Brain microvascular endothelial cell (primary cell): ENCODE measurements around the gene PLXNA2.

Experiments
- DNase-seq: peaks from one replicate; pipeline ENCODE4 v3.0.0-alpha.2; 2020
- H3K27ac ChIP-seq: fragments of 250-450 bp; sonication (Bioruptor Pico); 2 replicates; pipeline ENCODE4 v1.5.1; 2020; ENCODE audit warnings: mild to moderate bottlenecking, moderate library complexity
- H3K27me3 ChIP-seq: fragments of 250-450 bp; sonication (Bioruptor Pico); replicated peaks from 2 replicates; pipeline ENCODE4 v1.5.1; 2020; ENCODE audit warnings: mild to moderate bottlenecking
- H3K36me3 ChIP-seq: fragments of 250-450 bp; sonication (Bioruptor Pico); replicated peaks from 2 replicates; pipeline ENCODE4 v1.5.1; 2020; ENCODE audit warnings: mild to moderate bottlenecking
- H3K4me3 ChIP-seq: 2 replicates; pipeline ENCODE4 v1.5.1; 2011; ENCODE audit warnings: low read depth, mild to moderate bottlenecking, control low read depth, low read length, moderate library complexity
- CTCF ChIP-seq: IDR thresholded peaks from 2 replicates; pipeline ENCODE4 v1.5.1; 2011; ENCODE audit warnings: low read depth, mild to moderate bottlenecking, moderate library complexity, low read length, control low read depth, inconsistent platforms; ENCODE audit errors: missing control alignments
- in situ Hi-C: cut with HindIII; loops from 2 replicates; pipeline ENCODE4 v1.10.0; 2017; ENCODE audit warnings: low sequenced_read_pairs, low pct_ligation_motif_present

Gene PLXNA2

GRCh38 chr1:208031316-208031931, 212.8 kb downstream of the PLXNA2 start:
- in situ Hi-C loops: no loop called here
- Histone ChIP-seq H3K27ac (no peak overlapping the region), H3K4me3 (no peak overlapping the region), H3K36me3 (peaks cover 31% of the 10 kb centered on the region), H3K27me3 (no peaks in the 10 kb centered on the region)
- DNase-seq: no peak
- no peak for TF ChIP-seq CTCF

- no peaks in the 10 kb centered on the region for H3K27me3 ChIP-seq
- peak overlapping the region; percentile 5 for H3K27ac ChIP-seq
- no peak for TF ChIP-seq CTCF
- peak; percentile 20 for DNase-seq
- H3K36me3 ChIP-seq: peaks cover 35% of the 10 kb centered on the region
- H3K4me3 ChIP-seq: no peak overlapping the region
- in situ Hi-C loops: no loop called here
These were observed 213.7 kb downstream of the PLXNA2 start for GRCh38 chr1:208030288-208031091.

GRCh38 chr1:208029381-208030287, 214.6 kb downstream of the PLXNA2 start:
- no peak for TF ChIP-seq CTCF
- peak; percentile 53 for DNase-seq
- Histone ChIP-seq H3K27me3 (no peaks in the 10 kb centered on the region), H3K27ac (peak overlapping the region; percentile 5), H3K36me3 (peaks cover 37% of the 10 kb centered on the region), H3K4me3 (no peak overlapping the region)
- in situ Hi-C loops: no loop called here

- TF ChIP-seq CTCF: no peak
- Histone ChIP-seq H3K36me3 (peaks cover 31% of the 10 kb centered on the region), H3K27me3 (no peaks in the 10 kb centered on the region), H3K27ac (no peak overlapping the region), H3K4me3 (no peak overlapping the region)
- in situ Hi-C loops: no loop called here
- no peak for DNase-seq
These were observed 215.7 kb downstream of the PLXNA2 start for GRCh38 chr1:208028526-208028925.

GRCh38 chr1:208027861-208028260, 216.3 kb downstream of the PLXNA2 start:
- DNase-seq: no peak
- H3K27me3 ChIP-seq: no peaks in the 10 kb centered on the region
- H3K36me3 ChIP-seq: peaks cover 27% of the 10 kb centered on the region
- in situ Hi-C loops: no loop called here
- no peak overlapping the region for H3K27ac ChIP-seq
- TF ChIP-seq CTCF: no peak
- H3K4me3 ChIP-seq: no peak overlapping the region
